ENCODE data around the gene SELENOI.
"Not testable (repeated sequence)": the region's sequence is repeated elsewhere in the genome, so short reads cannot be mapped to it uniquely, and the experiment has no call there.

The SELENOI gene

GRCh38 chr2:26316041-26316440 lies 29.9 kb upstream of the SELENOI start:
- no peak for TF ChIP-seq POLR2A (IDR thresholded peaks at IDR 0.05; ENCODE audit: low read depth, low read length)
- DNase-seq (ENCODE audit: insufficient read length, low spot score), result no peak
- FAIRE-seq, result no peak

GRCh38 chr2:26316845-26317244 lies 29.1 kb upstream of the SELENOI start:
- DNase-seq (ENCODE audit: insufficient read length, low spot score) (no peak), FAIRE-seq (no peak)
- TF ChIP-seq POLR2A (IDR thresholded peaks at IDR 0.05; ENCODE audit: low read depth, low read length), result no peak

GRCh38 chr2:26317377-26318105 lies 28.4 kb upstream of the SELENOI start:
- FAIRE-seq, result no peak
- TF ChIP-seq POLR2A (IDR thresholded peaks at IDR 0.05; ENCODE audit: low read depth, low read length), result no peak
- no peak for DNase-seq (ENCODE audit: insufficient read length, low spot score)

GRCh38 chr2:26318950-26319349 lies 27.0 kb upstream of the SELENOI start:
- no peak for FAIRE-seq
- no peak for DNase-seq (ENCODE audit: insufficient read length, low spot score)
- no peak for TF ChIP-seq POLR2A (IDR thresholded peaks at IDR 0.05; ENCODE audit: low read depth, low read length)

GRCh38 chr2:26324479-26324878 lies 21.5 kb upstream of the SELENOI start:
- not testable (repeated sequence) for DNase-seq (ENCODE audit: insufficient read length, low spot score); FAIRE-seq

GRCh38 chr2:26324903-26325302 lies 21.0 kb upstream of the SELENOI start:
- no peak for TF ChIP-seq POLR2A (IDR thresholded peaks at IDR 0.05; ENCODE audit: low read depth, low read length)
- FAIRE-seq (no peak), DNase-seq (ENCODE audit: insufficient read length, low spot score) (no peak)

- DNase-seq (ENCODE audit: insufficient read length, low spot score) (no peak), FAIRE-seq (no peak)
- TF ChIP-seq POLR2A (IDR thresholded peaks at IDR 0.05; ENCODE audit: low read depth, low read length), result no peak
These were observed 20.1 kb upstream of the SELENOI start for GRCh38 chr2:26325851-26326250.

- TF ChIP-seq POLR2A (IDR thresholded peaks at IDR 0.05; ENCODE audit: low read depth, low read length), result no peak
- FAIRE-seq (no peak), DNase-seq (ENCODE audit: insufficient read length, low spot score) (no peak)
These were observed 19.4 kb upstream of the SELENOI start for GRCh38 chr2:26326514-26326913.

GRCh38 chr2:26327291-26328272 lies 18.4 kb upstream of the SELENOI start:
- TF ChIP-seq POLR2A (IDR thresholded peaks at IDR 0.05; ENCODE audit: low read depth, low read length), result no peak
- FAIRE-seq (peak; percentile 27), DNase-seq (ENCODE audit: insufficient read length, low spot score) (no peak)

- not testable (repeated sequence) for DNase-seq (ENCODE audit: insufficient read length, low spot score); FAIRE-seq
These were observed 16.9 kb upstream of the SELENOI start for GRCh38 chr2:26329083-26329482.

GRCh38 chr2:26330114-26330549 lies 15.8 kb upstream of the SELENOI start:
- DNase-seq (ENCODE audit: insufficient read length, low spot score) (peak; percentile 56), FAIRE-seq (peak; percentile 97)
- TF ChIP-seq POLR2A (IDR thresholded peaks at IDR 0.05; ENCODE audit: low read depth, low read length), result no peak

- no peak for TF ChIP-seq POLR2A (IDR thresholded peaks at IDR 0.05; ENCODE audit: low read depth, low read length)
- DNase-seq (ENCODE audit: insufficient read length, low spot score) (no peak), FAIRE-seq (no peak)
These were observed 15.3 kb upstream of the SELENOI start for GRCh38 chr2:26330604-26331003.

- DNase-seq (ENCODE audit: insufficient read length, low spot score); FAIRE-seq: not testable (repeated sequence)
These were observed 14.6 kb upstream of the SELENOI start for GRCh38 chr2:26331321-26331720.

GRCh38 chr2:26333293-26333692 lies 12.7 kb upstream of the SELENOI start:
- FAIRE-seq (no peak), DNase-seq (ENCODE audit: insufficient read length, low spot score) (no peak)
- no peak for TF ChIP-seq POLR2A (IDR thresholded peaks at IDR 0.05; ENCODE audit: low read depth, low read length)

GRCh38 chr2:26335231-26335630 lies 10.7 kb upstream of the SELENOI start:
- FAIRE-seq, result no peak
- DNase-seq (ENCODE audit: insufficient read length, low spot score), result no peak
- no peak for TF ChIP-seq POLR2A (IDR thresholded peaks at IDR 0.05; ENCODE audit: low read depth, low read length)
